ENCODE measurements around the gene RARS2.

- TF ChIP-seq CTCF (IDR thresholded peaks at IDR 0.05) (no peak), POLR2A (IDR thresholded peaks at IDR 0.05) (no peak)
Measured at GRCh38 chr6:87588756-87589407, 905 bp downstream of the RARS2 start.
